NCI-H446 treated with DMSO at 0.1 percent for 48 hours (cell line): ENCODE data around the gene BCOR.

Experiments
- DNase-seq: peaks from one replicate; lab custom pipeline; 2025; lab: John Stamatoyannopoulos, UW

The BCOR gene

GRCh38 chrX:40097504-40098263, at the start of gene BCOR:
Gene BCOR, minus strand, starts transcription at chrX:40097958. Its CDS starts 20,029 bp downstream, at chrX:40077929.
- DNase-seq = peak; percentile 32

- DNase-seq = no peak
These were observed 49.6 kb upstream of the BCOR start for GRCh38 chrX:40147126-40147952.

- DNase-seq = no peak
These were observed 48.7 kb upstream of the BCOR start for GRCh38 chrX:40146262-40147125.

DNA sequence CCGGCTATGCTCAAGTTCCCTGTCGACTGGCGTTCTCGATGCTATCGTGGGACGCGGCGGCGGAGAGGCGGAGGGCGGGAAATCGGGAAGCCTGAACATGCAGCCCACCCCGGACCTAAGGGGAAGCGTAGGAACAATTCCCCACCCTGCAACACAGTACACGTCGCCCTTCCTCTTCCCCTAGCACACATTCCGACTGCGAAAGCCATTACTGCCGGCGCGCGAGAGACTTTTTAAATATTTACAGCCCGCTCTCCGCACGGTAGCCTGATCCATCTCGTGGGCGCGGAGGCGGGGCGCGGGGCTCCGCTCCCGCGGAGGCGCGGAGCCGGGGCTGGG, 48.1 kb upstream of the BCOR start:
- no peak for DNase-seq

GRCh38 chrX:40145001-40145922, 47.5 kb upstream of the BCOR start:
- no peak for DNase-seq

GRCh38 chrX:40144576-40144975, 46.8 kb upstream of the BCOR start:
- DNase-seq = no peak

- DNase-seq = no peak
These were observed 46.2 kb upstream of the BCOR start for GRCh38 chrX:40143987-40144386.

DNA sequence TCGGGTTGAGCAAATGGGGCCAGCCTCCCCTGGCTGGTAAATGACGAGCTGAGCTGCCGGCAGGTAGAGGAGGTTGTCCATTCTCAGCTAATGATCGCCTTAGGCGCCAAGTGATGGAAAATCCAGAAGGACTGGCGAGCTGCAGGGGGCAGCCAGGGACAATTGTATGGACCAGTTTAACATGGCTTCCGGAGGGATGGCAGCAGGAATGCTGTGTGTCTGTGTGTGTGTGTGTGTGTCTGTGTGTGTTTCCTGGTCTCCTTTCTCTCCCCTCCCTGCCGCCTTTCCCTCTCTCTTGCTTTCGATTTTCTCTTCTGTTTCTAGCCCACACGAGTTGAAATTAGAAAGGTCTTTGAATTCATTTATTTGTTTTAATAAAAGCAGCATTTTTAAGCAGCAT, 45.2 kb upstream of the BCOR start:
- no peak for DNase-seq

GRCh38 chrX:40142417-40142816, 44.7 kb upstream of the BCOR start:
- DNase-seq = no peak

- no peak for DNase-seq
These were observed 43.1 kb upstream of the BCOR start for GRCh38 chrX:40140706-40141499.

DNA sequence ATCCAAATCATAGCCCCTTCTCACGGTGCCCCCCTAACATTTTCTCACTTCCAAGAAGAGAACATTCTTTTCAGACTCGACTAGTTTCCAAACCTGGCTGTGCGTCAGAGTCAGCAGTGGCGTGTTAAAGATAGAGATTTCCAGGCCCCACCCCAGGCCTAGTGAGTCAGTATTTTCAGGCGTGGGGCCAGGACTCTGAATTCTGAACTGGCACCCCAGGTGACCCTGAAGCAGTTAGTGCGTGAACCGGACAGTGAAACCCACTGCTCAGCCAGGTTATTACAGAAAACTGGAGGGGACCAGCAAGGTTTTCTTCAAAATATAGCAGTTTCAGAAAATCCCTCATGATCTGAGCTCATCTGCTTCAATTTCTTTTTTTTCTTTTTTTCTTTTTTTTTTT, 35.0 kb upstream of the BCOR start:
- no peak for DNase-seq

- no peak for DNase-seq
These were observed 34.0 kb upstream of the BCOR start for GRCh38 chrX:40131654-40132337.

GRCh38 chrX:40130207-40130606, 32.4 kb upstream of the BCOR start:
- DNase-seq = no peak

GRCh38 chrX:40127052-40127451, 29.3 kb upstream of the BCOR start:
- no peak for DNase-seq

GRCh38 chrX:40122487-40122886, 24.7 kb upstream of the BCOR start:
- DNase-seq = no peak

DNA sequence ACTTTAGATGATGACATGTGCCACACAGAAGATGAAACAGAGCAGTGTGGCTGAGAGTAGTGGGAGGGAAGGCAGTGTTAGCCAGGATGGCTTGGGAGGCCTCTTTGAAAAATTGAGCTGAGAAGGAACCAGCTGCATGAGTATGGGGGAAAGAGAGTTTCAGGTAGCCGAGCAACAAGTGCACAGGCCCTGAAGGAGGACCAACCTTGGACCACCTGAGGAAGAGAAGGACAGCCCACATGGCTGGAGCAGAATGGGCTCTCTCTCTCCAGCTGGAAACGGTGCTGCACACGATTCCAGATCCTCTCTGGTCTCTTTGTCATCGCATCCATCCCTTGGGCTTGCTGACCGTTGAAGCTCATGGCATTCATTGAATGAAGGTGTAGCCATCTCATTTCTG, 23.9 kb upstream of the BCOR start:
- no peak for DNase-seq

- no peak for DNase-seq
These were observed 23.3 kb upstream of the BCOR start for GRCh38 chrX:40120838-40121580.

DNA sequence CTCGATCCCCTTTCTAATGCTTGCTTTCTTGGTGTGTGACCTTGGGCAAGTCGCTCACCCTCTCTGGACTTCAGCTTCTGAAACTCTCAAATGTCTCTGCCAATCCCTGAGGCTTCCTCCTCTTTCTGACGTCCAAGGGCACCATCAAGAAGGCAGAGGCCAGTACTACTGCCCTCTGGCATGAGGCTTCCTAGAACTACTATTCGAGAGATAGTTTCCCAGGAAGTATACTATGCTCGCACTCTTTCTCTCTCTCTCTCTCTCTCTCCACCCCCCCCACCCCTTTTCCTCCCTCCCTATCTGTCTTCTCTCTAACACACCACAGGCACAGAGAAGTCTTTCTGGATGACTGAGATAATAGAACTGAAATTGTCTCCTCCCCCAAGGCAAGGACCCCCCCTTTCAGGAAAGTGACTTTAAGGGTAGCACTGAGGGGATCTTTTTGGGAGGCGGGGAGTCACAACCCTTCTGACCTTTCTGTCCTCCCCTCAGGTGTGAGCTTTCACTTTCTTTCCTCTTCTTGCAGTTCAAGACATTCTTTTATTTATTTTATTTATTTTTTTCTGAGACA, 20.0 kb upstream of the BCOR start:
- DNase-seq = no peak

- DNase-seq = no peak
These were observed 19.2 kb upstream of the BCOR start for GRCh38 chrX:40116925-40117324.
